ENCODE results near the gene CPSF4L. TPM values are rescaled to one million over a fixed set of nuclear protein-coding genes. Genes with fewer than 3 reads are reported as not detected.

The CPSF4L gene
- polyA plus RNA-seq, 1 donor (not counting 4 experiments of a cell fraction or from before 2014, with no cell fraction given) = not detected

- Histone ChIP-seq H3K4me3 (ENCODE audit: control insufficient read depth in 2 of 3, extremely low read depth in 1 of 3, insufficient read depth in 2 of 3, low read depth in 1 of 3, low read length in 3 of 3) (peak overlapping the region in 2 of 3 experiments; percentile 62 to 69), H3K9ac (ENCODE audit: control insufficient read depth, extremely low read depth, insufficient read depth, low read length) (peak overlapping the region; percentile 81), H3K36me3 (ENCODE audit: control insufficient read depth in 2 of 2, extremely low read depth in 1 of 2, insufficient read depth in 2 of 2, low read length in 2 of 2) (no peaks in the 10 kb centered on the region), H3K4me1 (ENCODE audit: control insufficient read depth, extremely low read depth, insufficient read depth, low read length) (peaks cover 61% of the 10 kb centered on the region), H3K27me3 (ENCODE audit: control insufficient read depth, extremely low read depth, insufficient read depth, low read length) (no peaks in the 10 kb centered on the region), H3K79me2 (ENCODE audit: control insufficient read depth, insufficient read depth, low read length) (peaks cover 37% of the 10 kb centered on the region), H4K20me1 (ENCODE audit: control insufficient read depth, extremely low read depth, insufficient read depth, low read length) (no peaks in the 10 kb centered on the region), H3K4me2 (ENCODE audit: control insufficient read depth, extremely low read depth, insufficient read depth, low read depth, low read length) (peak overlapping the region; percentile 99), H3K9me1 (ENCODE audit: control insufficient read depth, extremely low read depth, insufficient read depth, low read length) (no peaks in the 10 kb centered on the region), H3K27ac (ENCODE audit: control insufficient read depth, insufficient read depth, low read length) (peak overlapping the region; percentile 82), H2AFZ (ENCODE audit: control insufficient read depth, low read length) (peak overlapping the region; percentile 39), H3K9me3 (ENCODE audit: control insufficient read depth, low read depth, low read length) (no peaks in the 10 kb centered on the region)
- dilution Hi-C loops (cut with MboI; ENCODE audit: extremely low pct_ligation_motif_present, low sequenced_read_pairs) = no loop called here
- FAIRE-seq (no peak), DNase-seq (ENCODE audit: low read depth, low spot score) (no peak)
- TF ChIP-seq CTCF (optimal IDR thresholded peaks at IDR 0.05 in 1 of 3, IDR thresholded peaks at IDR 0.05 in 1 of 3, conservative IDR thresholded peaks at IDR 0.05 in 1 of 3; ENCODE audit: extremely low read depth in 1 of 3, insufficient read depth in 2 of 3, low read length in 3 of 3) = no peak
- no peak for TF ChIP-seq EZH2 (IDR thresholded peaks at IDR 0.05; ENCODE audit: low read length)
Observed at GRCh38 chr17:73305845-73306836, 44.5 kb upstream of the CPSF4L start.

GRCh38 chr17:73304971-73305812, 43.5 kb upstream of the CPSF4L start:
- no peak for TF ChIP-seq EZH2 (IDR thresholded peaks at IDR 0.05; ENCODE audit: low read length)
- TF ChIP-seq CTCF (optimal IDR thresholded peaks at IDR 0.05 in 1 of 3, IDR thresholded peaks at IDR 0.05 in 1 of 3, conservative IDR thresholded peaks at IDR 0.05 in 1 of 3; ENCODE audit: extremely low read depth in 1 of 3, insufficient read depth in 2 of 3, low read length in 3 of 3) = peak; percentile 10 to 35 (median 31)
- Histone ChIP-seq H3K79me2 (ENCODE audit: control insufficient read depth, insufficient read depth, low read length) (peaks cover 36% of the 10 kb centered on the region), H4K20me1 (ENCODE audit: control insufficient read depth, extremely low read depth, insufficient read depth, low read length) (no peaks in the 10 kb centered on the region), H2AFZ (ENCODE audit: control insufficient read depth, low read length) (peak overlapping the region; percentile 85), H3K4me1 (ENCODE audit: control insufficient read depth, extremely low read depth, insufficient read depth, low read length) (peaks cover 60% of the 10 kb centered on the region), H3K9me3 (ENCODE audit: control insufficient read depth, low read depth, low read length) (no peaks in the 10 kb centered on the region), H3K36me3 (ENCODE audit: control insufficient read depth in 2 of 2, extremely low read depth in 1 of 2, insufficient read depth in 2 of 2, low read length in 2 of 2) (no peaks in the 10 kb centered on the region), H3K27ac (ENCODE audit: control insufficient read depth, insufficient read depth, low read length) (peak overlapping the region; percentile 82), H3K4me3 (ENCODE audit: control insufficient read depth in 2 of 3, extremely low read depth in 1 of 3, insufficient read depth in 2 of 3, low read depth in 1 of 3, low read length in 3 of 3) (peak overlapping the region; percentile 23 to 69 (median 62)), H3K27me3 (ENCODE audit: control insufficient read depth, extremely low read depth, insufficient read depth, low read length) (no peaks in the 10 kb centered on the region), H3K9ac (ENCODE audit: control insufficient read depth, extremely low read depth, insufficient read depth, low read length) (peak overlapping the region; percentile 81), H3K4me2 (ENCODE audit: control insufficient read depth, extremely low read depth, insufficient read depth, low read depth, low read length) (peak overlapping the region; percentile 99), H3K9me1 (ENCODE audit: control insufficient read depth, extremely low read depth, insufficient read depth, low read length) (no peaks in the 10 kb centered on the region)
- no peak for DNase-seq (ENCODE audit: low read depth, low spot score)
- dilution Hi-C loops (cut with MboI; ENCODE audit: extremely low pct_ligation_motif_present, low sequenced_read_pairs) = no loop called here
- peak; percentile 51 for FAIRE-seq
